Liver (tissue), 3 donors: ENCODE data around the gene EVA1C.

Source experiments
- ATF3 ChIP-seq: IDR thresholded peaks from 2 replicates; pipeline ENCODE4 v1.6.1; 2016; ENCODE audit warnings: antibody characterized with exemption
- CTCF ChIP-seq: fragments of 150-350 bp; IDR thresholded peaks from 2 replicates; pipeline ENCODE4 v1.5.1; 2017; ENCODE audit warnings: improper control_type of control experiment, low read depth, low read length; ENCODE audit not compliant: missing input control
- FOXA2 ChIP-seq: IDR thresholded peaks from 2 replicates; pipeline ENCODE4 v1.6.1; 2016; ENCODE audit warnings: antibody characterized with exemption
- JUND ChIP-seq, 2 donors: IDR thresholded peaks; 2 replicates each; pipeline ENCODE4 v1.6.1; 2016; ENCODE audit warnings: antibody characterized with exemption in 2 of 2
- MAX ChIP-seq: IDR thresholded peaks from 2 replicates; pipeline ENCODE4 v1.6.1; 2016; ENCODE audit warnings: antibody characterized with exemption
- RAD21 ChIP-seq, 2 donors: IDR thresholded peaks; 2 replicates each; pipeline ENCODE4 v1.6.1; 2016; ENCODE audit warnings: antibody characterized with exemption in 2 of 2, mild to moderate bottlenecking in 2 of 2
- REST ChIP-seq: IDR thresholded peaks from 2 replicates; pipeline ENCODE4 v1.6.1; 2016; ENCODE audit warnings: antibody characterized with exemption, mild to moderate bottlenecking
- SP1 ChIP-seq: IDR thresholded peaks from 2 replicates; pipeline ENCODE4 v1.6.1; 2018; ENCODE audit warnings: antibody characterized with exemption, mild to moderate bottlenecking
- TAF1 ChIP-seq: conservative IDR thresholded peaks from 2 replicates; pipeline ENCODE4 v1.6.1; 2016; ENCODE audit warnings: antibody characterized with exemption, mild to moderate bottlenecking
- YY1 ChIP-seq: IDR thresholded peaks from 2 replicates; pipeline ENCODE4 v1.6.1; 2016; ENCODE audit warnings: antibody characterized with exemption, mild to moderate bottlenecking
- ZBTB33 ChIP-seq: IDR thresholded peaks from 2 replicates; pipeline ENCODE4 v1.6.1; 2016; ENCODE audit warnings: antibody characterized with exemption
- donor health status: healthy.
- donor health status: healthy.

- TF ChIP-seq CTCF (no peak), TAF1 (no peak), JUND (IDR thresholded peaks at IDR 0.05) (no peak), YY1 (no peak), FOXA2 (no peak), MAX (no peak), RAD21 (IDR thresholded peaks at IDR 0.05) (no peak), ZBTB33 (no peak), SP1 (no peak), ATF3 (no peak), REST (no peak)
Observed at GRCh38 chr21:32372755-32373154, 39.8 kb upstream of the EVA1C start.
